GM19397 (cell line): Measurements from ENCODE around the gene AKR1E2.

ENCODE experiments used
- ATAC-seq: cut with Tn5 transposase; IDR thresholded peaks from one replicate; pipeline ENCODE4 v1.9.1; 2021; ENCODE audit warnings: mild to moderate bottlenecking, moderate library complexity; ENCODE audit not compliant: unreplicated experiment

The AKR1E2 gene

DNA sequence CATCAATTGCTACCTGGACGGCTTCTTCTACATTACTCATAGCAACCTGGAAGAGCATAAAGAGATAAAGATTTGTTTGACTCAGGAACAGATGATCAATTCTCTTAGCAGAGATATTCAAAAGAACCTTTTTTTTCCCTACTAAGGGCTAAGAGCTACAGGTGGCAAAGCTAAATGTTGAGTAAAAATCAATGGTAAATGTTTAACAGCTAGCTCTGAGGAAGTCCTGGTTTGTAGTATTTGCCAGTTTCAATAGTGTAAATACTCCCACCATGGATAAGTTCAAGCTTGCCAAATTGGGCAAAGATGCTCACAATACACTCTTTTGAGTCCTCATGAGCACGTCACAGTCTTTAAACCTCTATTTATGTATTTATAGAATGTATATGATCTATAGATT, 64.0 kb downstream of the AKR1E2 start:
- ATAC-seq = no peak

DNA sequence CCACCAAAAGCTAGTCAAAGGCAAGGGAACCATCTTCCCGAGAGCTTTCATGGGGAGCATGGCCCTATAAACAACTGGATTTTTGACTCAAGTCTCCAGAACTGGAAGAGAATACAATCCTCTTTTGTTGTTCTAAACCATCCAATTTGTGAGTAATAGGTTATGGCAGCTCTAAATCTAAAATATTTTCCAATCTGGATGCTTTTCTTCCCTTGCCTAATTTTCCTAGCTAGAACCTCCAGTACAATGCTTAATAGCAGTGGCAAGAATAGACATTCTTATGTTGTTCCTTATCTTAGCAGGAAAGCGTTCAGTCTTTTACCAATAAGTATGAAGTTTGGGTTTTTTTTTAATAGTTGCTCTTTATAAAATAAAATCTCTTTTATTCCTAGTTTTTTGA, 66.7 kb downstream of the AKR1E2 start:
- no peak for ATAC-seq

DNA sequence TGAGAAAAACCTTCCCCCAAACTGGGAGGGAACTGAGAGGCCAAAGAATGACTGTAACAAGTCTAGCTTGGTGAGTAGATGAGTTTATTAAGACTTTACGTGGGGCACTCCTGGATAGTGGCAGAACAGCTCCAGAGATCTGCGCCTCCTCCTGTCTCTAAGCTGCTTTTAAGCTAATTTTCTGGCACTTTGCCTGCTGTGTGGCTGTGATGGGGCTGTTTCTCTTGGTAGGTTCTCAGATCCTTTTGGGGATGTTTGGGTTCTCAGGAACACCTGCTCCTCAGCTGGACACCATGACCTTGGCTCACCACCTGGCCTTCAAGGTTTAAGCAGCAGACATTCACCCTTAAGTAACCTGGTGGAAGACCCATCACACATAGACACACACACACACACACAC, 68.3 kb downstream of the AKR1E2 start:
- ATAC-seq = no peak
